K562 (cell line): Measurements from ENCODE around the gene RUSC2. TPM values are rescaled to one million over a fixed set of nuclear protein-coding genes. Genes with fewer than 3 reads are reported as not detected.

Source experiments
- ATAC-seq: fragments of 200-7000 bp; cut with Tn5 transposase; 3 replicates; pipeline ENCODE4 v1.9.1; 2020; ENCODE audit warnings: moderate library complexity
- BruUV-seq: library from RNA; stranded (reverse); fragments of 400-500 nt; replicated peaks from 2 replicates; lab custom pipeline; 2021; lab: Mats Ljungman, UMichigan
- CTCF ChIA-PET: fragments of 300-600 bp; formaldehyde crosslinking; extraction: SDS; loops from one replicate; lab custom pipeline; 2021; ENCODE audit warnings: low intra/inter-chr PET ratio; lab: Yijun Ruan, JAX
- POLR2A ChIA-PET: fragments of 300-600, 350-650 bp; sonication (Branson Sonifier 250); formaldehyde crosslinking; extraction: SDS; loops from one replicate; lab custom pipeline; 2021; ENCODE audit warnings: antibody characterized with exemption, inconsistent platforms; lab: Yijun Ruan, JAX
- DNase-seq, 4 experiments: peaks; one replicate each; pipeline versions ENCODE4 v3.0.0 to v3.0.0-alpha.2; 2011 to 2018; ENCODE audit warnings: low spot score in 3 of 4, mixed read lengths in 3 of 4; ENCODE audit errors: extremely low read depth in 1 of 4
- FAIRE-seq: peaks from 2 replicates; lab custom pipeline; 2011; peaks lifted over from hg19 to GRCh38; lab: Jason Lieb, UNC
- H2AFZ ChIP-seq: 2 replicates; pipeline ENCODE4 v1.6.0; 2011; ENCODE audit warnings: low read depth, low read length, control low read depth, inconsistent platforms
- H3K27ac ChIP-seq: fragments of 200-600 bp; 3 replicates; pipeline ENCODE4 v1.8.0; 2011; ENCODE audit warnings: low read depth, mild to moderate bottlenecking, control low read depth, inconsistent platforms, low read length, moderate library complexity, mixed read lengths; ENCODE audit errors: extremely low read depth
- H3K27me3 ChIP-seq, 2 experiments: fragments of 300-600 bp in 1 of 2; 2 replicates in 1 of 2; 3 replicates in 1 of 2; pipeline versions ENCODE4 v1.6.0 to v1.8.0; 2011; ENCODE audit warnings: inconsistent platforms in 2 of 2, low read length in 2 of 2, mild to moderate bottlenecking in 1 of 2, mixed read lengths in 1 of 2, moderate library complexity in 1 of 2; ENCODE audit not compliant: control insufficient read depth in 2 of 2, insufficient read depth in 2 of 2
- H3K36me3 ChIP-seq: fragments of 300-600 bp; 3 replicates; pipeline ENCODE4 v1.8.0; 2011; ENCODE audit warnings: mild to moderate bottlenecking, low read length, inconsistent platforms; ENCODE audit not compliant: control insufficient read depth, insufficient read depth
- H3K4me1 ChIP-seq, 2 experiments: fragments of 200-600 bp in 1 of 2; replicated peaks in 1 of 2; 2 replicates in 1 of 2; 3 replicates in 1 of 2; pipeline versions ENCODE4 v1.5.1 to v1.8.0; 2011; ENCODE audit warnings: inconsistent platforms in 2 of 2, low read length in 2 of 2, mild to moderate bottlenecking in 1 of 2, mixed read lengths in 1 of 2, moderate library complexity in 1 of 2; ENCODE audit not compliant: control insufficient read depth in 2 of 2, insufficient read depth in 2 of 2
- H3K4me2 ChIP-seq: 2 replicates; pipeline ENCODE4 v1.6.1; 2011; ENCODE audit warnings: low read length, control low read depth, inconsistent platforms, mixed read lengths; ENCODE audit not compliant: insufficient read depth
- H3K4me3 ChIP-seq: fragments of 200-600 bp; sonication (generic), shearing (Covaris generic); 2 replicates; pipeline ENCODE4 v1.5.1; 2016; ENCODE audit warnings: control low read depth, inconsistent platforms
- H3K79me2 ChIP-seq: fragments of 200-600 bp; 3 replicates; pipeline ENCODE4 v1.8.0; 2011; ENCODE audit warnings: low read length, inconsistent platforms; ENCODE audit not compliant: control insufficient read depth, insufficient read depth
- H3K9ac ChIP-seq, 2 experiments: 2 replicates each; pipeline versions ENCODE4 v1.6.0 to v1.6.1; 2011; ENCODE audit warnings: low read depth in 2 of 2, low read length in 2 of 2, control low read depth in 1 of 2, inconsistent platforms in 1 of 2, mild to moderate bottlenecking in 1 of 2, mixed read lengths in 1 of 2; ENCODE audit not compliant: insufficient read depth in 1 of 2
- H3K9me1 ChIP-seq: one replicate; pipeline ENCODE4 v1.6.0; 2011; ENCODE audit warnings: inconsistent platforms, mild to moderate bottlenecking, low read length, moderate library complexity; ENCODE audit not compliant: control insufficient read depth, insufficient read depth
- H3K9me3 ChIP-seq: replicated peaks from 2 replicates; pipeline ENCODE4 v1.5.1; 2011; ENCODE audit warnings: low read depth, low read length, inconsistent platforms; ENCODE audit not compliant: control insufficient read depth, insufficient read depth
- H4K20me1 ChIP-seq: replicated peaks from 2 replicates; pipeline ENCODE4 v1.6.1; 2011; ENCODE audit warnings: low read length, inconsistent platforms, mixed read lengths; ENCODE audit not compliant: control insufficient read depth, insufficient read depth
- ARID4B ChIP-seq: sonication (generic); formaldehyde crosslinking; IDR thresholded peaks from 2 replicates; pipeline ENCODE4 v1.8.0; 2022; ENCODE audit warnings: mild to moderate bottlenecking, missing genetic modification reagents
- HINFP ChIP-seq: fragments of 450-650 bp; conservative IDR thresholded peaks from 2 replicates; pipeline ENCODE4 v1.6.1; 2016; ENCODE audit warnings: missing genetic modification characterization, low read depth, mild to moderate bottlenecking, control low read depth, missing compliant biosample characterization
- MAX ChIP-seq: sonication (generic); formaldehyde crosslinking; IDR thresholded peaks from 2 replicates; pipeline ENCODE4 v1.9.0; 2022; ENCODE audit warnings: mild to moderate bottlenecking, missing genetic modification reagents
- MEF2D ChIP-seq: conservative IDR thresholded peaks from 2 replicates; pipeline ENCODE4 v1.6.1; 2016; ENCODE audit warnings: low read depth, missing genetic modification characterization, missing compliant biosample characterization
- NFIC ChIP-seq: fragments of 450-650 bp; IDR thresholded peaks from 2 replicates; pipeline ENCODE4 v1.6.1; 2017; ENCODE audit warnings: mild to moderate bottlenecking, inconsistent platforms
- PREB ChIP-seq: sonication (generic); formaldehyde crosslinking; IDR thresholded peaks from 2 replicates; pipeline ENCODE4 v1.8.1; 2023; ENCODE audit warnings: mild to moderate bottlenecking, missing genetic modification reagents
- ZNF431 ChIP-seq: sonication (generic); formaldehyde crosslinking; IDR thresholded peaks from 2 replicates; pipeline ENCODE4 v1.8.0; 2022; ENCODE audit warnings: mild to moderate bottlenecking, missing genetic modification reagents
- WGBS: fragments of 100-300 bp; shearing (Covaris generic); methylation state at CpG from one replicate; pipeline ENCODE4 v1.1.6; 2016; ENCODE audit warnings: low coverage, mixed read lengths; ENCODE audit not compliant: insufficient coverage; ENCODE audit errors: missing lambda C conversion rate; 5-methylcytosine and 5-hydroxymethylcytosine counted together
- in situ Hi-C: fragments of 300-500 bp; cut with MboI; formaldehyde crosslinking; loops from 4 replicates; pipeline ENCODE4 v1.15.0; 2018; ENCODE audit warnings: inconsistent platforms, mixed read lengths
- intact Hi-C: fragments of 100-400 bp; cut with micrococcal nuclease; formaldehyde crosslinking; loops from 2 replicates; pipeline ENCODE4 v1.14.2; 2022
- polyA plus RNA-seq, 8 experiments: library from polyadenylated mRNA; depleted of rRNA in 4 of 8; stranded (reverse) in 5 of 8; unstranded in 3 of 8; fragments of >200 nt; fragmentation: Nextera tagmentation in 2 of 8; fragmentation: Illumina TruSeq in 1 of 8; extraction: Ambion mirVana in 2 of 8; extraction: Trizol in 1 of 8; gene quantifications; 2 replicates each; pipeline versions ENCODE4 v1.2.1 to v1.2.3, GENCODE V29; 2011 to 2014; ENCODE audit warnings: inconsistent platforms in 1 of 8, missing spikeins in 1 of 8
- total RNA-seq, 7 experiments: library from RNA; depleted of rRNA in 6 of 7; stranded (reverse); fragments of >200 nt in 6 of 7; fragmentation: Illumina TruSeq in 2 of 7; extraction: Trizol in 2 of 7; gene quantifications; 2 replicates each; pipeline versions ENCODE4 v1.2.1 to v1.2.3, GENCODE V29; 2011 to 2021; ENCODE audit warnings: low replicate concordance in 1 of 7

Gene RUSC2
- total and polyA plus RNA-seq, 9 of the 15 experiments (the other 6 are each of a cell fraction or from before 2014, with no cell fraction given), result 0.08 to 12.8 (median 3.1) TPM

GRCh38 chr9:35490155-35490909 is 421 bp downstream of the RUSC2 start:
- Histone ChIP-seq H4K20me1 (no peaks in the 10 kb centered on the region), H3K9me1 (no peaks in the 10 kb centered on the region), H3K79me2 (peaks cover 52% of the 10 kb centered on the region), H3K27ac (peak overlapping the region; percentile 93), H3K4me1 (peaks cover 11 to 16% of the 10 kb centered on the region in 2 experiments; a peak in 4 of 5 replicates), H3K4me2 (peak overlapping the region; percentile 95), H3K27me3 (no peaks in the 10 kb centered on the region), H3K36me3 (no peaks in the 10 kb centered on the region), H3K9ac (peak overlapping the region; percentile 88 to 95), H2AFZ (peak overlapping the region; percentile 93), H3K9me3 (no peaks in the 10 kb centered on the region; the same call in 1 of the 2 replicates), H3K4me3 (peak overlapping the region; percentile 67)
- DNase-seq (peak in 2 of 4 experiments; percentile 14 to 23), FAIRE-seq (no peak), ATAC-seq (peak; percentile 20)
- POLR2A ChIA-PET, result interaction anchor here (0.6 to 1.7 kb wide), 4 partner anchors 11 to 433 kb away, joined by 3 to 6 read pairs (median 4); partner anchors contain the start of genes CREB3 and TLN1
- no TSS peak for BruUV-seq
- intact Hi-C loops (no loop called here), in situ Hi-C loops (no loop called here)
- WGBS, result under 1% methylated on average over 23 of the region's 44 CpGs
- CTCF ChIA-PET, result interaction anchor here (0.6 kb wide), 1 partner anchor 79 kb away, joined by 5 read pairs; no protein-coding TSS in a partner anchor
- TF ChIP-seq HINFP (tag) (0 out of 2 replicates have a peak, but pooled peaks have one; percentile 35), MAX (CRISPR knock-in tag) (0 out of 2 replicates have a peak, but pooled peaks have one; percentile 7), NFIC (peak; percentile 14; the same call in 1 of the 2 replicates), MEF2D (tag) (no peak), PREB (peak; percentile 18; the same call in 1 of the 2 replicates), ARID4B (CRISPR knock-in tag) (peak; percentile 64), ZNF431 (CRISPR knock-in tag) (0 out of 2 replicates have a peak, but pooled peaks have one; percentile 44)
